ENCODE measurements around the gene BIRC3. TPM values are rescaled to one million over a fixed set of nuclear protein-coding genes. Genes with fewer than 3 reads are reported as not detected.

The BIRC3 gene
- total and polyA plus RNA-seq, 2 of the 4 experiments (the other 2 are of a cell fraction), result 2.2 to 5.0 TPM

- H2BK5ac ChIP-seq (ENCODE audit: low read depth, low read length, poor library complexity, severe bottlenecking), result no peak overlapping the region
- 0 out of 3 replicates have a peak overlapping the region, but pooled peaks have one; percentile 3 for H2BK15ac ChIP-seq (ENCODE audit: low read depth, low read length)
- no peak overlapping the region for H2AK9ac ChIP-seq (replicated peaks; ENCODE audit: low read depth, low read length, poor library complexity)
- peak overlapping the region; percentile 2; the same call in 1 of the 2 replicates for H3K4ac ChIP-seq (ENCODE audit: low read depth, low read length)
- H3K9me1 ChIP-seq (ENCODE audit: insufficient read depth, low read length), result no peaks in the 10 kb centered on the region; the same call in 1 of the 2 replicates
- no peak for TF ChIP-seq MAZ (IDR thresholded peaks at IDR 0.05; ENCODE audit: borderline replicate concordance, low read depth, low read length)
- TF ChIP-seq NFE2L2 (IDR thresholded peaks at IDR 0.05; ENCODE audit: low read depth, low read length), result no peak
- peak; percentile 56; the same call in 1 of the 2 replicates for TF ChIP-seq MAFK (IDR thresholded peaks at IDR 0.05; ENCODE audit: low read depth, low read length)
- no peak for TF ChIP-seq FOS (IDR thresholded peaks at IDR 0.05; ENCODE audit: low read depth, low read length)
- TF ChIP-seq CHD1 (IDR thresholded peaks at IDR 0.05; ENCODE audit: low read depth, low read length), result no peak
- no peak for TF ChIP-seq ELK1 (IDR thresholded peaks at IDR 0.05; ENCODE audit: borderline replicate concordance, low read depth, low read length)
- TF ChIP-seq BHLHE40 (IDR thresholded peaks at IDR 0.05; ENCODE audit: low read depth, low read length), result no peak
- H3K9ac ChIP-seq (ENCODE audit: low read depth, low read length), result no peak overlapping the region
- H3K79me1 ChIP-seq (ENCODE audit: low read depth in 1 of 2, low read length in 2 of 2), result no peaks in the 10 kb centered on the region; a peak in 1 of 4 replicates
- H2BK20ac ChIP-seq (ENCODE audit: low read depth, low read length), result 0 out of 2 replicates have a peak overlapping the region, but pooled peaks have one; percentile 30
- H3K27ac ChIP-seq (ENCODE audit: insufficient read depth, low read length), result no peak overlapping the region
- H3K4me1 ChIP-seq (ENCODE audit: control insufficient read depth, insufficient read depth, low read length), result peaks cover 8% of the 10 kb centered on the region
- intact Hi-C loops (cut with micrococcal nuclease), result no loop called here
- no peak overlapping the region for H3K56ac ChIP-seq (ENCODE audit: extremely low read depth, insufficient read depth, low read length)
- ATAC-seq (ENCODE audit: low read depth), result peak; percentile 36
- H3K4me2 ChIP-seq (ENCODE audit: low read depth, low read length), result peak overlapping the region; percentile 25; the same call in 1 of the 2 replicates
- DNase-seq, result peak; percentile 81
- dilution Hi-C loops (cut with HindIII; ENCODE audit: low sequenced_read_pairs, unreplicated experiment), result no loop called here
- no peaks in the 10 kb centered on the region for H3K36me3 ChIP-seq (ENCODE audit: control insufficient read depth, insufficient read depth, low read length)
- WGBS, 2 experiments (ENCODE audit: extremely low coverage in 2 of 2, insufficient read length in 1 of 2), result no CpG with 5 or more reads among the region's 2 CpGs
- peak overlapping the region; percentile 30; the same call in 1 of the 2 replicates for H2BK120ac ChIP-seq (ENCODE audit: low read depth, low read length)
- POLR2A ChIA-PET (ENCODE audit: unreplicated experiment), result no interaction called here
- no TSS peak for BruUV-seq (replicated peaks)
- H2AK5ac ChIP-seq (ENCODE audit: low read depth, low read length), result peak overlapping the region; percentile 11; the same call in 1 of the 2 replicates
- in situ Hi-C loops (cut with MboI; ENCODE audit: low sequenced_read_pairs), result no loop called here
- no peaks in the 10 kb centered on the region for H3K9me3 ChIP-seq (ENCODE audit: control insufficient read depth, insufficient read depth, low read length)
- no peak overlapping the region for H4K91ac ChIP-seq (ENCODE audit: insufficient read depth, low read depth, low read length)
- H3K23ac ChIP-seq (ENCODE audit: low read depth, low read length), result peak overlapping the region; percentile 10; the same call in 1 of the 2 replicates
- peak overlapping the region; percentile 16; the same call in 1 of the 2 replicates for H3K18ac ChIP-seq (ENCODE audit: low read depth, low read length)
- H3K27me3 ChIP-seq (ENCODE audit: control insufficient read depth, insufficient read depth, low read length), result no peaks in the 10 kb centered on the region
- peak overlapping the region; percentile 60 for H2AFZ ChIP-seq (replicated peaks; ENCODE audit: low read length, poor library complexity)
- H3K14ac ChIP-seq (replicated peaks; ENCODE audit: low read depth, low read length), result 0 out of 2 replicates have a peak overlapping the region, but pooled peaks have one; percentile 1
- H4K20me1 ChIP-seq (ENCODE audit: insufficient read depth, low read length), result no peaks in the 10 kb centered on the region
- peak overlapping the region in 1 of 2 experiments; percentile 20; a peak in 3 of 4 replicates for H4K8ac ChIP-seq (ENCODE audit: low read depth in 2 of 2, low read length in 2 of 2)
- no peak overlapping the region for H3K4me3 ChIP-seq (ENCODE audit: insufficient read depth, low read depth, low read length)
- CTCF ChIA-PET, result interaction anchor here (0.6 to 1.0 kb wide), 2 partner anchors 10 to 131 kb away, joined by 3 to 7 read pairs; no protein-coding TSS in a partner anchor
- H4K5ac ChIP-seq (ENCODE audit: low read depth, low read length), result no peak overlapping the region
Observed at GRCh38 chr11:102269927-102270326, 47.4 kb upstream of the BIRC3 start.

Data from IMR-90 (cell line).